GM12878 (cell line): ENCODE data around the gene BICRA. TPM values are rescaled to one million over a fixed set of nuclear protein-coding genes. Genes with fewer than 3 reads are reported as not detected.

Experiments
- BMI1 ChIP-seq: fragments of 450-650 bp; IDR thresholded peaks from 2 replicates; pipeline ENCODE4 v1.6.1; 2016; ENCODE audit warnings: mild to moderate bottlenecking, moderate library complexity, borderline replicate concordance
- CBX5 ChIP-seq: sonication (generic); IDR thresholded peaks from 2 replicates; pipeline ENCODE4 v1.6.1; 2016; ENCODE audit warnings: low read depth, moderate library complexity, mild to moderate bottlenecking, inconsistent platforms
- CTCF ChIP-seq, 3 experiments: IDR thresholded peaks in 2 of 3; conservative IDR thresholded peaks in 1 of 3; 2 replicates each; pipeline ENCODE4 v1.5.1; 2011; ENCODE audit warnings: low read depth in 3 of 3, low read length in 3 of 3, mild to moderate bottlenecking in 3 of 3, control low read depth in 2 of 3, moderate library complexity in 2 of 3, inconsistent platforms in 1 of 3, mixed read lengths in 1 of 3; ENCODE audit not compliant: control insufficient read depth in 2 of 3, insufficient read depth in 1 of 3; ENCODE audit errors: extremely low read depth in 1 of 3
- ELK1 ChIP-seq: IDR thresholded peaks from 2 replicates; pipeline ENCODE4 v1.6.1; 2012; ENCODE audit warnings: low read depth, low read length, improper control_type of control experiment
- ESRRA ChIP-seq: IDR thresholded peaks from 2 replicates; pipeline ENCODE4 v1.6.1; 2012; ENCODE audit warnings: mild to moderate bottlenecking, low read length, improper control_type of control experiment
- HDAC2 ChIP-seq: fragments of 200-600 bp; sonication (generic); IDR thresholded peaks from 2 replicates; pipeline ENCODE4 v1.6.1; 2017
- HDAC6 ChIP-seq: fragments of 200-600 bp; sonication (generic); IDR thresholded peaks from one replicate; pipeline ENCODE4 v1.8.0; 2017; ENCODE audit warnings: antibody characterized with exemption; ENCODE audit not compliant: unreplicated experiment
- LARP7 ChIP-seq: fragments of 450-650 bp; IDR thresholded peaks from 2 replicates; pipeline ENCODE4 v1.6.1; 2017; ENCODE audit warnings: mild to moderate bottlenecking
- MEF2A ChIP-seq: IDR thresholded peaks from 2 replicates; pipeline ENCODE4 v1.6.1; 2011; ENCODE audit warnings: low read depth, mild to moderate bottlenecking, low read length, moderate library complexity; ENCODE audit not compliant: insufficient read depth
- MTA2 ChIP-seq: fragments of 450-650 bp; IDR thresholded peaks from 2 replicates; pipeline ENCODE4 v1.6.1; 2016; ENCODE audit warnings: low read depth, mild to moderate bottlenecking, moderate library complexity
- NBN ChIP-seq: fragments of 450-650 bp; IDR thresholded peaks from 2 replicates; pipeline ENCODE4 v1.6.1; 2016
- NFYA ChIP-seq: IDR thresholded peaks from 2 replicates; pipeline ENCODE4 v1.6.1; 2011; ENCODE audit warnings: low read depth, mild to moderate bottlenecking, low read length, improper control_type of control experiment, borderline replicate concordance
- NFYB ChIP-seq: IDR thresholded peaks from 2 replicates; pipeline ENCODE4 v1.6.1; 2011; ENCODE audit warnings: low read depth, mild to moderate bottlenecking, low read length, improper control_type of control experiment, moderate library complexity; ENCODE audit not compliant: insufficient read depth
- NKRF ChIP-seq: fragments of 450-650 bp; conservative IDR thresholded peaks from 2 replicates; pipeline ENCODE4 v1.6.1; 2017; ENCODE audit warnings: mild to moderate bottlenecking, moderate library complexity
- NR2C2 ChIP-seq: IDR thresholded peaks from 2 replicates; pipeline ENCODE4 v1.6.1; 2011; ENCODE audit warnings: borderline replicate concordance, low read depth; ENCODE audit not compliant: control insufficient read depth, insufficient read length
- NRF1 ChIP-seq: conservative IDR thresholded peaks from 2 replicates; pipeline ENCODE4 v1.6.1; 2011; ENCODE audit warnings: mild to moderate bottlenecking, low read depth, low read length, improper control_type of control experiment
- RUNX3 ChIP-seq: IDR thresholded peaks from 2 replicates; pipeline ENCODE4 v1.6.1; 2012; ENCODE audit warnings: low read length, inconsistent platforms
- SMAD5 ChIP-seq: IDR thresholded peaks from 2 replicates; pipeline ENCODE4 v1.6.1; 2016; ENCODE audit warnings: antibody characterized with exemption, low read depth
- SP1 ChIP-seq: IDR thresholded peaks from one replicate; pipeline ENCODE4 v1.6.1; 2011; ENCODE audit warnings: low read depth, low read length
- SREBF1 ChIP-seq: IDR thresholded peaks from 2 replicates; pipeline ENCODE4 v1.6.1; 2012; ENCODE audit warnings: mild to moderate bottlenecking, low read length
- STAT3 ChIP-seq: IDR thresholded peaks from 2 replicates; pipeline ENCODE4 v1.6.1; 2011; ENCODE audit warnings: low read depth, low read length, improper control_type of control experiment
- SUPT20H ChIP-seq: IDR thresholded peaks from 2 replicates; pipeline ENCODE4 v1.6.1; 2011; ENCODE audit warnings: low read depth, mild to moderate bottlenecking, low read length, moderate library complexity, borderline replicate concordance; ENCODE audit not compliant: control insufficient read depth
- TARDBP ChIP-seq: IDR thresholded peaks from 2 replicates; pipeline ENCODE4 v1.6.1; 2016; ENCODE audit warnings: borderline replicate concordance
- TBL1XR1 ChIP-seq: IDR thresholded peaks from 2 replicates; pipeline ENCODE4 v1.6.1; 2012; ENCODE audit warnings: low read depth, low read length, improper control_type of control experiment
- TCF7 ChIP-seq: IDR thresholded peaks from 2 replicates; pipeline ENCODE4 v1.6.1; 2014; ENCODE audit warnings: antibody characterized with exemption, borderline replicate concordance
- ZNF384 ChIP-seq: IDR thresholded peaks from 2 replicates; pipeline ENCODE4 v1.6.1; 2012; ENCODE audit warnings: low read depth, mild to moderate bottlenecking, low read length, improper control_type of control experiment, borderline replicate concordance
- ZSCAN29 ChIP-seq: fragments of 450-650 bp; IDR thresholded peaks from 2 replicates; pipeline ENCODE4 v1.6.1; 2017; ENCODE audit warnings: mild to moderate bottlenecking, moderate library complexity
- ZZZ3 ChIP-seq: IDR thresholded peaks from 2 replicates; pipeline ENCODE4 v1.6.1; 2011; ENCODE audit warnings: low read depth; ENCODE audit not compliant: control insufficient read depth, insufficient read length
- polyA plus RNA-seq, 11 experiments: library from polyadenylated mRNA; depleted of rRNA in 4 of 11; unstranded in 6 of 11; stranded (reverse) in 5 of 11; fragments of >200 nt; fragmentation: Nextera tagmentation in 4 of 11; fragmentation: Illumina TruSeq in 1 of 11; extraction: Ambion mirVana in 4 of 11; extraction: Trizol in 1 of 11; gene quantifications; 1 replicate in 1 of 11; 2 replicates in 10 of 11; pipeline versions ENCODE4 v1.2.1 to v1.2.3, GENCODE V29; 2011 to 2016; ENCODE audit warnings: inconsistent platforms in 2 of 11, missing spikeins in 2 of 11, low read depth in 1 of 11
- total RNA-seq, 4 experiments: library from RNA; depleted of rRNA in 3 of 4; stranded (reverse); fragments of >200 nt in 3 of 4; fragmentation: Illumina TruSeq in 1 of 4; extraction: Trizol in 1 of 4; gene quantifications; 2 replicates each; pipeline versions ENCODE4 v1.2.1 to v1.2.3, GENCODE V29; 2013 to 2021

The BICRA gene
- total and polyA plus RNA-seq, 10 of the 15 experiments (the other 5 are each of a cell fraction or from before 2014, with no cell fraction given), result 0.11 to 15.3 (median 1.3) TPM

GRCh38 chr19:47745010-47745901, 136.3 kb downstream of the BICRA start, which contains the start of gene NOP53 (continued):
- TF ChIP-seq MEF2A (0 out of 2 replicates have a peak, but pooled peaks have one; percentile 35), NKRF (0 out of 2 replicates have a peak, but pooled peaks have one; percentile 51), MTA2 (peak; percentile 21; the same call in 1 of the 2 replicates), ELK1 (0 out of 2 replicates have a peak, but pooled peaks have one; percentile 47), NRF1 (peak; percentile 64), NR2C2 (no peak), ZSCAN29 (no peak), RUNX3 (peak; percentile 35; the same call in 1 of the 2 replicates), TCF7 (no peak), ZNF384 (no peak), LARP7 (no peak), NBN (peak; percentile 89), ZZZ3 (no peak), BMI1 (no peak), NFYA (no peak), HDAC2 (no peak), TBL1XR1 (0 out of 2 replicates have a peak, but pooled peaks have one; percentile 22), CBX5 (no peak), ESRRA (no peak), CTCF (IDR thresholded peaks at IDR 0.05 in 2 of 3, conservative IDR thresholded peaks at IDR 0.05 in 1 of 3; ENCODE audit: control insufficient read depth in 2 of 3, extremely low read depth in 1 of 3, insufficient read depth in 1 of 3, low read depth in 3 of 3, low read length in 3 of 3) (no peak), STAT3 (no peak), SUPT20H (no peak), HDAC6 (no peak), SMAD5 (peak; percentile 97), NFYB (no peak), TARDBP (peak; percentile 85), SP1 (peak; percentile 22), SREBF1 (no peak)
